ENCODE measurements around the gene CIITA.

DNA sequence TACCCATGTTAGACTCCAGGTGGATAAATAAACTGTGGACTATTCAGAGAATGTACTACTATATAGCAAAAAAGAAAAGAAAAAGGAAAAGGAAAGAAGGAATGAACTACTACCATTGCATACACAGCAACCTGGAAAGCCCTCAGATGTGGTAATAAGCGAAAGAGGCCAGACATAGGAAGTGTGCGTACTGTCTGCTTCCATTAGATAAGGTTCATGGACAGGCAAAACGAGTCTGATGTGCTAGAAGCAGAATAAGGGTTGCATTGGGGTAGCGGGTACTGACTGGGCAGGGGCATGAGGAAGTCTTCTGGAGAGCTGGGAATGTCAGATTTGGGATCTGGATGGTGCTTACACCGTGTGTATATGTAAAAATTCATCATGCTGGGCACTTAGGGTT is 89.1 kb downstream of the CIITA start:
- TF ChIP-seq, protein P1, sequence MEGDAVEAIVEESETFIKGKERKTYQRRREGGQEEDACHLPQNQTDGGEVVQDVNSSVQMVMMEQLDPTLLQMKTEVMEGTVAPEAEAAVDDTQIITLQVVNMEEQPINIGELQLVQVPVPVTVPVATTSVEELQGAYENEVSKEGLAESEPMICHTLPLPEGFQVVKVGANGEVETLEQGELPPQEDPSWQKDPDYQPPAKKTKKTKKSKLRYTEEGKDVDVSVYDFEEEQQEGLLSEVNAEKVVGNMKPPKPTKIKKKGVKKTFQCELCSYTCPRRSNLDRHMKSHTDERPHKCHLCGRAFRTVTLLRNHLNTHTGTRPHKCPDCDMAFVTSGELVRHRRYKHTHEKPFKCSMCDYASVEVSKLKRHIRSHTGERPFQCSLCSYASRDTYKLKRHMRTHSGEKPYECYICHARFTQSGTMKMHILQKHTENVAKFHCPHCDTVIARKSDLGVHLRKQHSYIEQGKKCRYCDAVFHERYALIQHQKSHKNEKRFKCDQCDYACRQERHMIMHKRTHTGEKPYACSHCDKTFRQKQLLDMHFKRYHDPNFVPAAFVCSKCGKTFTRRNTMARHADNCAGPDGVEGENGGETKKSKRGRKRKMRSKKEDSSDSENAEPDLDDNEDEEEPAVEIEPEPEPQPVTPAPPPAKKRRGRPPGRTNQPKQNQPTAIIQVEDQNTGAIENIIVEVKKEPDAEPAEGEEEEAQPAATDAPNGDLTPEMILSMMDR (IDR thresholded peaks at IDR 0.05), result no peak
- no peak for TF ChIP-seq ZFX (IDR thresholded peaks at IDR 0.05; ENCODE audit: borderline replicate concordance)
